ENCODE data around the gene MZT2B. TPM values are rescaled to one million over a fixed set of nuclear protein-coding genes. Genes with fewer than 3 reads are reported as not detected.
"Not testable (repeated sequence)": the region's sequence is repeated elsewhere in the genome, so short reads cannot be mapped to it uniquely, and the experiment has no call there.

Gene MZT2B, protein sequence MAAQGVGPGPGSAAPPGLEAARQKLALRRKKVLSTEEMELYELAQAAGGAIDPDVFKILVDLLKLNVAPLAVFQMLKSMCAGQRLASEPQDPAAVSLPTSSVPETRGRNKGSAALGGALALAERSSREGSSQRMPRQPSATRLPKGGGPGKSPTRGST
- total RNA-seq (2014; rRNA removed; shearing (Covaris generic)) (60.0 and 70.9 TPM in 2 replicates), polyA plus RNA-seq (2016; fragmentation: Nextera tagmentation; extraction: Ambion mirVana) (233 and 263 TPM in 2 replicates)
- long read RNA-seq, transcript MZT2B-206 (2 exons, 480 nt) = minor isoform, 6 of 72 reads
- long read RNA-seq, transcript MZT2B-201 (3 exons, 933 nt) = major isoform, 59 of 72 reads
- long read RNA-seq, transcript MZT2B-203 (3 exons, 455 nt) = minor isoform, 5 of 72 reads
- long read RNA-seq, partial matches to known transcripts = 0 of 72 reads
- long read RNA-seq, other reads (novel, unspliced or antisense) = 0 of 72 reads

DNA sequence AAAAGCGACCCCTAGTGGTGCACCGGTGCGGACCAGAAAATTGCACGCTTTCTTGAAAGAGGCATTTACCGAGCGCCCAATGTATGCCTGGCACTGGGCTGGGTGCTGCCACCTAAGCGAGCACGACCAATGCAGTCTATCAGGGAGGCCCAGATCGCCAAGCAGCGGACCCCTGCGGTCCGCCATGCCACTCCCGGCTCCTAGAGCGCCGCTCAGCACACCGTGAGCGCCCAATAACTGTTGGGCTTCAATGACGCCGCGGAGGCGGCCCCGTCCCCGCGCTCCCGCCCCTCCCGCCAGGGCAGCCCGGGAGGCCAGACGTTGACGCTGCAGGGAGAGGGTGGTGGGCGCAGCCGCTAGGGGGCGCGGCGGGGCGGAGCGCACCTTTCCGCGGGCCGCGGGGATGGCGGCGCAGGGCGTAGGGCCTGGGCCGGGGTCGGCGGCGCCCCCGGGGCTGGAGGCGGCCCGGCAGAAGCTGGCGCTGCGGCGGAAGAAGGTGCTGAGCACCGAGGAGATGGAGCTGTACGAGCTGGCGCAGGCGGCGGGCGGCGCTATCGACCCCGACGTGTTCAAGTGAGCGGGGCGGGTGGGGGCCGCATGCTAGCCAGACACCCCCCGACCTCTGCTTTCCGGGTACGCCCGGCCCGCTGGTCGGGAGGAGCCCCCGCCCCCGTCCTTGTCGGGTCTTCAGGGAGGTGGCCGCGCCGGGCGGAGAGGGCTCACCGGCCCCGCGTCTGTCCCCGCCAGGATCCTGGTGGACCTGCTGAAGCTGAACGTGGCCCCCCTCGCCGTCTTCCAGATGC is at the start of gene MZT2B:
Gene MZT2B, plus strand, starts transcription at position 383 of the 803 bp plus-strand sequence. Its CDS starts 21 bp downstream, at position 404.
- not testable (repeated sequence) for H3K4me1 ChIP-seq (ENCODE audit: insufficient read depth); H3F3A ChIP-seq (replicated peaks; ENCODE audit: low read depth); H2AFZ ChIP-seq; H3K9me2 ChIP-seq (ENCODE audit: insufficient read depth); H3K9me3 Mint-ChIP-seq; H4K20me1 ChIP-seq (replicated peaks; ENCODE audit: insufficient read depth); H3K27me3 ChIP-seq (ENCODE audit: insufficient read depth); H3K4me1 Mint-ChIP-seq; H3K36me3 ChIP-seq (ENCODE audit: insufficient read depth); H3K36me3 Mint-ChIP-seq (ENCODE audit: low read depth)
- ATAC-seq = peak; percentile 90
- Histone ChIP-seq H3K27ac (ENCODE audit: low read depth) (peak within 1 kb of the TSS; percentile 66; the same call in 1 of the 2 replicates), H3K4me2 (peak within 1 kb of the TSS; percentile 96), H3K4me3 (peak within 1 kb of the TSS; percentile 98), H3K79me2 (replicated peaks; ENCODE audit: insufficient read depth) (peaks cover 45% of the 10 kb centered on the region)
- DNase-seq (ENCODE audit: low spot score) = peak; percentile 84
- H3K27me3 Mint-ChIP-seq (ENCODE audit: insufficient read depth, low read depth, poor library complexity) = peaks cover 11% of the 10 kb centered on the region
- peak within 1 kb of the TSS; percentile 99 for H3K4me3 Mint-ChIP-seq
- H3K27ac Mint-ChIP-seq = peak within 1 kb of the TSS; percentile 99
- TF ChIP-seq, protein P1, sequence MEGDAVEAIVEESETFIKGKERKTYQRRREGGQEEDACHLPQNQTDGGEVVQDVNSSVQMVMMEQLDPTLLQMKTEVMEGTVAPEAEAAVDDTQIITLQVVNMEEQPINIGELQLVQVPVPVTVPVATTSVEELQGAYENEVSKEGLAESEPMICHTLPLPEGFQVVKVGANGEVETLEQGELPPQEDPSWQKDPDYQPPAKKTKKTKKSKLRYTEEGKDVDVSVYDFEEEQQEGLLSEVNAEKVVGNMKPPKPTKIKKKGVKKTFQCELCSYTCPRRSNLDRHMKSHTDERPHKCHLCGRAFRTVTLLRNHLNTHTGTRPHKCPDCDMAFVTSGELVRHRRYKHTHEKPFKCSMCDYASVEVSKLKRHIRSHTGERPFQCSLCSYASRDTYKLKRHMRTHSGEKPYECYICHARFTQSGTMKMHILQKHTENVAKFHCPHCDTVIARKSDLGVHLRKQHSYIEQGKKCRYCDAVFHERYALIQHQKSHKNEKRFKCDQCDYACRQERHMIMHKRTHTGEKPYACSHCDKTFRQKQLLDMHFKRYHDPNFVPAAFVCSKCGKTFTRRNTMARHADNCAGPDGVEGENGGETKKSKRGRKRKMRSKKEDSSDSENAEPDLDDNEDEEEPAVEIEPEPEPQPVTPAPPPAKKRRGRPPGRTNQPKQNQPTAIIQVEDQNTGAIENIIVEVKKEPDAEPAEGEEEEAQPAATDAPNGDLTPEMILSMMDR (conservative IDR thresholded peaks at IDR 0.05; ENCODE audit: low read depth in 2 of 2) = peak in 1 of 2 experiments; percentile 74
- peak; percentile 78 for TF ChIP-seq CREB1 (CRISPR knock-in tag; IDR thresholded peaks at IDR 0.05; ENCODE audit: low read depth)

DNA sequence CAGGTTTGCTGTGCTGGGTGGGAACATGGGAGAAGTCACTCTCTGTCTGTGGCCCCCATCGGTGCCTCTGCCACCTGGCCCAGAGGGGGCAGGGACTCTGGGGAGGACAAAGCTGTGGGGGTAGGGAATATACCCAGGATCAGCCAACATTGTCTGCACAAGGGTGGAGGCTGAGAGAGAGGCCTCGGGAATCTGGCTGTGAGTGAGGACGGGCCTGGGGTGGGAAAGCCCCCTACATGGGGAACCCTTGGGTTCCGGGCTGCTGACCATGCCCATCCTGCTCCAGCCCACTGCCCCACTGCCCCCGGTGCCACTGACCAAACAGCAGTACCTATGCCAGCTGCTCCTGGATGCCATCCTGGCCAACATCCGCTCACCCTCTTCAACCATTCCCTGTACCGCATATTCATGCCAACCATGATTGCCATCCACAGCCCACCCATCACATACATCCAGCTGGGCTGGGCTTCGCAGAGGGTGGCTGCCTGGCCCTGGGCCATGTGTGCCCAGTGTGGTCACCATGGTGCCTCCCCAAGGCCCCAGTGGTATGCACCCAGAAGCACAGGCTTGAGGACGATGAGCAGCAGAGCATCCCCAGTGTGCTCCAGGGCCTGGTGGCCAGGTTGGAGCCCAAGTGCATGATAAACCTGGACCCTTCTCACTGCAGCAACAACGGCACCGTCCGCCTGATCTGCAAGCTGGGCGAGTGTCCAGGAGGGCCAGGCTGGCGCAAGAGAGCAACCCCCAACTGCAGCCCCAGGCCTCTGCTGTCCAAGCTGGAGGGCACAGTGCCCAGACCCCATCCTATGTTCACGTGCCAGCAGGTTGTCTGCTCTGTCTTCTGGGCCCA is 46.1 kb upstream of the MZT2B start:
- H3K4me1 ChIP-seq (ENCODE audit: insufficient read depth) = no peaks in the 10 kb centered on the region
- Mint-ChIP-seq H3K9me3 (no peaks in the 10 kb centered on the region), H3K27ac (no peak overlapping the region), H3K4me1 (no peaks in the 10 kb centered on the region), H3K36me3 (ENCODE audit: low read depth) (no peaks in the 10 kb centered on the region), H3K27me3 (ENCODE audit: insufficient read depth, low read depth, poor library complexity) (peaks cover 2% of the 10 kb centered on the region), H3K4me3 (no peak overlapping the region)
- no peak overlapping the region for H3K4me3 ChIP-seq
- no peaks in the 10 kb centered on the region for H4K20me1 ChIP-seq (replicated peaks; ENCODE audit: insufficient read depth)
- H2AFZ ChIP-seq = no peak overlapping the region
- no peak for ATAC-seq
- no peak overlapping the region for H3K27ac ChIP-seq (ENCODE audit: low read depth)
- no peak for DNase-seq (ENCODE audit: low spot score)
- H3K36me3 ChIP-seq (ENCODE audit: insufficient read depth) = no peaks in the 10 kb centered on the region
- H3K4me2 ChIP-seq = no peak overlapping the region
- no peaks in the 10 kb centered on the region for H3K79me2 ChIP-seq (replicated peaks; ENCODE audit: insufficient read depth)
- H3K27me3 ChIP-seq (ENCODE audit: insufficient read depth) = no peaks in the 10 kb centered on the region
- H3K9me2 ChIP-seq (ENCODE audit: insufficient read depth) = no peaks in the 10 kb centered on the region
- H3F3A ChIP-seq (replicated peaks; ENCODE audit: low read depth) = no peaks in the 10 kb centered on the region
- no peak for TF ChIP-seq EZH2 (IDR thresholded peaks at IDR 0.05; ENCODE audit: low read depth, unreplicated experiment)
- TF ChIP-seq, protein P2, sequence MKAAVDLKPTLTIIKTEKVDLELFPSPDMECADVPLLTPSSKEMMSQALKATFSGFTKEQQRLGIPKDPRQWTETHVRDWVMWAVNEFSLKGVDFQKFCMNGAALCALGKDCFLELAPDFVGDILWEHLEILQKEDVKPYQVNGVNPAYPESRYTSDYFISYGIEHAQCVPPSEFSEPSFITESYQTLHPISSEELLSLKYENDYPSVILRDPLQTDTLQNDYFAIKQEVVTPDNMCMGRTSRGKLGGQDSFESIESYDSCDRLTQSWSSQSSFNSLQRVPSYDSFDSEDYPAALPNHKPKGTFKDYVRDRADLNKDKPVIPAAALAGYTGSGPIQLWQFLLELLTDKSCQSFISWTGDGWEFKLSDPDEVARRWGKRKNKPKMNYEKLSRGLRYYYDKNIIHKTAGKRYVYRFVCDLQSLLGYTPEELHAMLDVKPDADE (IDR thresholded peaks at IDR 0.05) = no peak
- no peak for TF ChIP-seq POLR2AphosphoS5 (IDR thresholded peaks at IDR 0.05; ENCODE audit: low read depth)
- TF ChIP-seq CREB1 (CRISPR knock-in tag; IDR thresholded peaks at IDR 0.05; ENCODE audit: low read depth) = no peak
- no peak for TF ChIP-seq JUNB (IDR thresholded peaks at IDR 0.05; ENCODE audit: unreplicated experiment)
- no peak for TF ChIP-seq ZNF114 (CRISPR knock-in tag; IDR thresholded peaks at IDR 0.05)
- TF ChIP-seq NANOG (IDR thresholded peaks at IDR 0.05; ENCODE audit: borderline replicate concordance) = no peak
- no peak for TF ChIP-seq ZNF331 (CRISPR knock-in tag; IDR thresholded peaks at IDR 0.05; ENCODE audit: low read depth)
- TF ChIP-seq, protein P1 (conservative IDR thresholded peaks at IDR 0.05; ENCODE audit: low read depth in 2 of 2) = no peak
- no peak for TF ChIP-seq STAT1 (IDR thresholded peaks at IDR 0.05; ENCODE audit: unreplicated experiment)
- TF ChIP-seq EZH2phosphoT487 (IDR thresholded peaks at IDR 0.05; ENCODE audit: unreplicated experiment) = no peak

All from GM23338 (cell line).